ENCODE results near the gene OR9A4.

Gene OR9A4

DNA sequence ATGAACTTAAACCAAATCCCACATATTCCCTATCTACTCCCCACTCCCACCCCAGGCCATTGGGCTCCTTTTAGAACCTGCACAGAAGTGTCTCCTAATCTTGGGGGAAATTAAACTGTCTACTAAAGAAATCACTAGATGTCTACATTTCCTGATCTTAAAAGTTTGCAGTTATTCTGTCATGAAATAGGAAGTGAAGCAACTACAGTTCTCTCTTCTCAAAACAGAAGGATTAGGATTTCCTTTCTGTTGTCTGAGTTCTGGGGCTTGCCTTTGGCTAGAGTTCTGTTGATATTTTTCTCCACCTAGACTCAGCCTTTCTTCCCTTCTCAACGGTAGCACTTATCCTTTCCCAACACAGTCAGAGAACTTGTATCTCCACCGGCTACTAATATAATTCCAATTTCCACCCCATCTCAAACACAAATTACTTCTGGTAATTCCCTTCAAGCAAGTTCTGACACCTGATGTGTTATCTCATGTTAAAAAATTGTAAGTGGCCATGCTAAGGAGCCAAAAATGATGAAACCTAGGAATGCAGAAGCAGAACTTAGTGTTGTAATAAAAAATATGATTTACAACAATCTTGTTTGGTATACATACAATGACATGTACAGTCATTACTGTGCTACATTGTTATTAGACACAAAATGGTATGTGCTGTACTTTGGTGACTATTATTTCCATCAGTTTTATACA is 12.1 kb downstream of the OR9A4 start:
- no peak for TF ChIP-seq GATA2 (IDR thresholded peaks at IDR 0.05; ENCODE audit: low read depth, low read length)
- no peak for TF ChIP-seq GATA3 (IDR thresholded peaks at IDR 0.05; ENCODE audit: low read depth, low read length)

DNA sequence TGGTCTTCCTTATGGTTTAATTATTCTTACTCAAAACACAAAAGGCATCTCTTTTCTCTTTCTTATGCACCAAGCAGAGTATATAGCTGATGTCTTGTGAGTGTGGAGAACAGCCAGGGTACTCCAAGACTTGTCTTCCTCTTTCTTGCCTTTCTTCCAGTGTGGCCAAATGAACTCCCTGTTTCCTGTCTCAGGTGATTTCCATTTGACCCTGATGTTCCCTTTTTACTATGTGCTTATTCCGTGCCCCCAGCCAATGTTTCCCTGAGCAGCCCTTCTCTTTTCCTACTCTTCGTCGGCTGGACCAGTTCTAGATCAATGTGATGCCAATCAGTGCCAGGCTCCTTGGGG is 12.6 kb downstream of the OR9A4 start:
- no peak for TF ChIP-seq GATA3 (IDR thresholded peaks at IDR 0.05; ENCODE audit: low read depth, low read length)
- TF ChIP-seq GATA2 (IDR thresholded peaks at IDR 0.05; ENCODE audit: low read depth, low read length), result no peak

DNA sequence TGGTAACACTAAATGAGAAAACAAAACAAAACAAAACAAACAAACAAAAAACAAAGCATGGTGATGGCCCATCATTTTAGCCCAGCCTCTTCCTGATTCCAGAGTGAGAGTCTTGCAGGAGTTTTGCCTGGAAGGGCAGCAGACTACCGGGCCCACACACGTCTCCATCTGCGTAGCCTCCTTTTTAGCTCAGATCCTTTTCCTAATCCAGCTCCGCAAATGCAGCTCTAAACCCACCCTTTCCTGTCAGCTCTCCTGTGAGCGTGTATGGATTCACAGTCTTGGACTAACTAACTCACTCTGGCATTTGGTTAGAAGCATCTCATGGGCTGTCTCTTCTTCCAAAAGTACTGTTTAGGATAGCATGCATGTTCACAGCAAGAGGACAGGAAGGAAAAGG is 14.0 kb downstream of the OR9A4 start:
- TF ChIP-seq GATA2 (IDR thresholded peaks at IDR 0.05; ENCODE audit: low read depth, low read length) (no peak), GATA3 (IDR thresholded peaks at IDR 0.05; ENCODE audit: low read depth, low read length) (no peak)

DNA sequence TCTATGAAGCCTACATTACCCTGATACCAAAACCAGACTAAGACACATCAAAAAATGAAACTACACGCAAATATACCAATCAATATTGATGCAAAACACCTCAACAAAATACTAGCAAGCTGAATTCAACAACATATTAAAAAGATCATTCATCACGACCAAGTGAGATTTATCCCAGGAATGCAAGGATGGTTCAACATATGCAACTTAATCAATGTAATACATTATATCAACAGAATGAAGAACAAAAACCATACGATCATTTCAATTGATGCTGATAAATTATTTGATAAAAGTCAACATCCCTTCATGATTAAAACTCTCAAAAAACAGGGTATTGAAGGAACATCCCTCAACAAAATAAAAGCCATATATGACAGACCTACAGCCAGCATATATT is 24.9 kb downstream of the OR9A4 start:
- TF ChIP-seq GATA2 (IDR thresholded peaks at IDR 0.05; ENCODE audit: low read depth, low read length) (no peak), GATA3 (IDR thresholded peaks at IDR 0.05; ENCODE audit: low read depth, low read length) (no peak)

DNA sequence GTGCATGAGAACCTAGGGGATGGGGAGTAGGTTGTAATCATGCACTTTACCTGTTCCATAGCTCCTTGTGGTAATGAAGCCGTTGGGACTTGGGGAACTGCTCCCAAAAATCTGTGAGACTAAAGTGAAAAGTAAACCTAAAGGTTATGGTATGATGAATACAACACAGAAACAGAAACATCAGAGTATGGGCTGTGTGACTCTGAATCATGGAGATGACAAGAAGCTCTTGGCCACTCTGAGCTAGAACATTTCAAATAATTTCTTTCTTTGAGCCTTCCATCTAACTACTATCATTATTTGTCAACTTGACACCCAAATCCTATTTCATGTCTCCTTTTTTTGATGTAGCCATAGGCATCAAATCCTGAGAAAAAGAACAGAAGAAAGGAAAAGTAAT is 27.6 kb downstream of the OR9A4 start:
- TF ChIP-seq GATA2 (IDR thresholded peaks at IDR 0.05; ENCODE audit: low read depth, low read length) (no peak), GATA3 (IDR thresholded peaks at IDR 0.05; ENCODE audit: low read depth, low read length) (no peak)

DNA sequence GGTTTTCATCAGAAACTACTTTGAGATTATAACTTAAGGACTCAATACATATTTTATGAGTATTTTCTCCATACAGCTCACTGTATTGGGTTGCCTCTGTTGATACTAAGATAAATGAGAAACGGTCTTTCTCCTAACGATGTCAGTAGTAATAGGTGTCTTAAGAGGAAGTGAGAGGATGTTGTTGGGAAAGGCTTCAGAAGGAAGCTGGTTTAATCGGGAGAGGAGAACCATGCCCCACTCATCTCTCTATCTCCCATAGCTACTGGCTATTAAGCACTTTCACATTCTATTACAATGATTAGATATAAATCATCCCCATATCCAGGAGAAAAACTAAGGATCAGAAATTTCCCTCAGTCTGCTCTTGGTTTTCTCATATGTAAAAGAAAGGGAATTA is 28.6 kb downstream of the OR9A4 start:
- no peak for TF ChIP-seq GATA3 (IDR thresholded peaks at IDR 0.05; ENCODE audit: low read depth, low read length)
- TF ChIP-seq GATA2 (IDR thresholded peaks at IDR 0.05; ENCODE audit: low read depth, low read length), result no peak

GRCh38 chr7:141945356-141945755 is 29.2 kb downstream of the OR9A4 start:
- TF ChIP-seq GATA3 (IDR thresholded peaks at IDR 0.05; ENCODE audit: low read depth, low read length) (no peak), GATA2 (IDR thresholded peaks at IDR 0.05; ENCODE audit: low read depth, low read length) (no peak)

- TF ChIP-seq GATA3 (IDR thresholded peaks at IDR 0.05; ENCODE audit: low read depth, low read length) (no peak), GATA2 (IDR thresholded peaks at IDR 0.05; ENCODE audit: low read depth, low read length) (no peak)
Observed at GRCh38 chr7:141946796-141947195, 30.6 kb downstream of the OR9A4 start, which contains the start of gene CLEC5A. Gene CLEC5A (minus strand): TSS chr7:141946974. CDS start chr7:141946292, 682 bp downstream.

DNA sequence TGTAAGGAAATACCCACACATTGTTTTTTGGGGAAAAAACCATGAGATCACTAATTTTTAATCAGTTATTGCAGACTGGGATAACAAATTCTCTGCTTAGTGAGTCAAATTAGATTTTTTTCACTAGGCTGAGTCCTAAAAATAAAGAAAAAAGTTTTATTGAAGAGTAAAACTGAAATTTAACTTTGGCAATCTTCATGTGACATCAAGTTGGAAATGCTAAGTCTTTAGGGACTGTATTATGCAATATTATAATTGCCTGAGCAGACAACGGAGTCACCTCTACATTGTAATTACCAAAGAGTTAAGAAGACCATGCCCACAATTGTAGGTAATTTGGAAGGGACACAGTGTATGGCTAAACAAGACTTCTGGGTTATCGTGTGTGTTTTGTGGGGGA is 32.8 kb downstream of the OR9A4 start:
- TF ChIP-seq GATA3 (IDR thresholded peaks at IDR 0.05; ENCODE audit: low read depth, low read length), result no peak
- TF ChIP-seq GATA2 (IDR thresholded peaks at IDR 0.05; ENCODE audit: low read depth, low read length), result no peak

DNA sequence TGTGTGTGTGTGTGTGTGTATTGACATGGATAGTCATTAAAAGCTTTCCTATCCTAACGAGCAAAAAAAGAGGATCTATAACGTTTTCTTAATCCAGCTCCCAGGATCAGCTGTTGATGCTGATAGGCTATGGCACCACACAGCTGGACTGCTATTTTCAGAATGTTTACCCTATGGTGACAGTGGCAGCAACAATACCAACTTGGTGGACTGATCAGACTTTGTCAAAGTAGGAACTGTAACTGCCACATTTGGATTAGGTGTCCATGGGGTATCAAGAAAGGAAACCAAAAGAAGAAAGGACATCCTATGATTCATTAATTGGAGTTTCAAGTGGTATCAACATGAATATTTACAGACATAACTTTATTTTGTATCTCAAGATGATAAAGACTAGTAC is 33.3 kb downstream of the OR9A4 start:
- no peak for TF ChIP-seq GATA3 (IDR thresholded peaks at IDR 0.05; ENCODE audit: low read depth, low read length)
- TF ChIP-seq GATA2 (IDR thresholded peaks at IDR 0.05; ENCODE audit: low read depth, low read length), result no peak

GRCh38 chr7:141949911-141950310 is 33.7 kb downstream of the OR9A4 start:
- TF ChIP-seq GATA3 (IDR thresholded peaks at IDR 0.05; ENCODE audit: low read depth, low read length) (no peak), GATA2 (IDR thresholded peaks at IDR 0.05; ENCODE audit: low read depth, low read length) (no peak)

DNA sequence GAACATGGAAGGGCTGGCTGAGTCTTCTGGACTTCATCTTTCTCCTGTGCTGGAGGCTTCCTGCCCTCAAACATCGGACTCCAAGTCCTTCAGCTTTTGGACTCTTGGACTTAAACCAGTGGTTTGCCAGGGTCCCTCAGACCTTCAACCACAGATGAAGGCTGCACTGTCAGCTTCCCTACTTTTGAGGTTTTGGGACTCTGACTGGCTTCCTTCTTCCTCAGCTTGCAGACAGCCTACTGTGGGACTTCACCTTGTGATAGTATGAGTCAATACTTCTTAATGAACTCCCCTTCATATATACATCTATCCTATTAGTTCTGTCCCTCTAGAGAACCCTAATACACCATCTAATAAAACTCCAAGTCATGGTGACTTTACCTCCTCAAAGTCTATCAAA is 34.6 kb downstream of the OR9A4 start:
- TF ChIP-seq GATA3 (IDR thresholded peaks at IDR 0.05; ENCODE audit: low read depth, low read length) (no peak), GATA2 (IDR thresholded peaks at IDR 0.05; ENCODE audit: low read depth, low read length) (no peak)

GRCh38 chr7:141952461-141952860 is 36.3 kb downstream of the OR9A4 start:
- no peak for TF ChIP-seq GATA2 (IDR thresholded peaks at IDR 0.05; ENCODE audit: low read depth, low read length)
- no peak for TF ChIP-seq GATA3 (IDR thresholded peaks at IDR 0.05; ENCODE audit: low read depth, low read length)

DNA sequence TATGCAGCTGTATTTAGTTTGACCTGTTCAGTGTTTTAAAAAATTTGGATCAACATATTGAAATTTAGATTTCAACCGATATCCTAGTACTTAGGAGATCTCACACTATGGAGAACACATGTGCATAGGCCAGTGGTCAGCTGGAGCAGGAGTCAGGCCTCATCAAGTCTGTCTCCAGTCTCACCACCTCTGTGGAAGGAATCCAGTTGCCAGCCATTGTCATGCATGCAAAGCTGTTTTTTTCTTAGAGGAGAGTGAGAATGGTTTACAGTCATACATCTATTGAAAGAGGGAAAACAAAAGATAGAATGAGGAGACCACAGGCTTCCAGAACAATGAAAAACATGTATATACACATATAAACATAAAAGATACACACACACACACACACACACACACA is 38.1 kb downstream of the OR9A4 start:
- TF ChIP-seq GATA2 (IDR thresholded peaks at IDR 0.05; ENCODE audit: low read depth, low read length) (no peak), GATA3 (IDR thresholded peaks at IDR 0.05; ENCODE audit: low read depth, low read length) (no peak)

DNA sequence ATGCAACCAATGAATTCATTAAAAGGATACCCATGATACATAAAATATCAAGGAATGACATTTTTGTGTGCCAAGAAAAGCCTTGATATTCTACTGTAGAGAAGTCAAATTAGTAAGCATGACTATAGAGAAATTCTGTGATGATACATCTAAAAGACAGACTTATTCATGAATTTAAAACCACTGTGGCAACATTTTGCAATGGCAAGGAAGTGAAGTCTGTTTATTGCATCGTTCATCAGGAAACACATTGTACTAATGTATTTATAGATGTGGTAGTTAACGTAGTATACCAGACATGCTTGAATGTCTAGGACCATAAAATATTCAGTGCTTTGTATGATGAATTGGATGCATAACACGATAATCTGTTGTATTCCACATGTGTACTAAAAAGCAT is 39.9 kb downstream of the OR9A4 start:
- TF ChIP-seq GATA3 (IDR thresholded peaks at IDR 0.05; ENCODE audit: low read depth, low read length) (no peak), GATA2 (IDR thresholded peaks at IDR 0.05; ENCODE audit: low read depth, low read length) (no peak)

All from SH-SY5Y (cell line).